ENCODE results near the gene FAAP20.

GRCh38 chr1:2200308-2200943, 5.9 kb upstream of the FAAP20 start:
- TF ChIP-seq EGR1 (IDR thresholded peaks at IDR 0.05; ENCODE audit: low read depth in 2 of 2), result no peak
- TF ChIP-seq, protein P1, sequence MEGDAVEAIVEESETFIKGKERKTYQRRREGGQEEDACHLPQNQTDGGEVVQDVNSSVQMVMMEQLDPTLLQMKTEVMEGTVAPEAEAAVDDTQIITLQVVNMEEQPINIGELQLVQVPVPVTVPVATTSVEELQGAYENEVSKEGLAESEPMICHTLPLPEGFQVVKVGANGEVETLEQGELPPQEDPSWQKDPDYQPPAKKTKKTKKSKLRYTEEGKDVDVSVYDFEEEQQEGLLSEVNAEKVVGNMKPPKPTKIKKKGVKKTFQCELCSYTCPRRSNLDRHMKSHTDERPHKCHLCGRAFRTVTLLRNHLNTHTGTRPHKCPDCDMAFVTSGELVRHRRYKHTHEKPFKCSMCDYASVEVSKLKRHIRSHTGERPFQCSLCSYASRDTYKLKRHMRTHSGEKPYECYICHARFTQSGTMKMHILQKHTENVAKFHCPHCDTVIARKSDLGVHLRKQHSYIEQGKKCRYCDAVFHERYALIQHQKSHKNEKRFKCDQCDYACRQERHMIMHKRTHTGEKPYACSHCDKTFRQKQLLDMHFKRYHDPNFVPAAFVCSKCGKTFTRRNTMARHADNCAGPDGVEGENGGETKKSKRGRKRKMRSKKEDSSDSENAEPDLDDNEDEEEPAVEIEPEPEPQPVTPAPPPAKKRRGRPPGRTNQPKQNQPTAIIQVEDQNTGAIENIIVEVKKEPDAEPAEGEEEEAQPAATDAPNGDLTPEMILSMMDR (IDR thresholded peaks at IDR 0.05; ENCODE audit: low read depth, low read length, missing input control), result no peak
- TF ChIP-seq MAX (IDR thresholded peaks at IDR 0.05), result no peak
- no peak for TF ChIP-seq JUND (IDR thresholded peaks at IDR 0.05)
- TF ChIP-seq GABPA (IDR thresholded peaks at IDR 0.05 in 1 of 2, conservative IDR thresholded peaks at IDR 0.05 in 1 of 2), result no peak
- TF ChIP-seq REST (IDR thresholded peaks at IDR 0.05), result no peak
- no peak for TF ChIP-seq TAF1 (conservative IDR thresholded peaks at IDR 0.05)
- TF ChIP-seq, protein P2, sequence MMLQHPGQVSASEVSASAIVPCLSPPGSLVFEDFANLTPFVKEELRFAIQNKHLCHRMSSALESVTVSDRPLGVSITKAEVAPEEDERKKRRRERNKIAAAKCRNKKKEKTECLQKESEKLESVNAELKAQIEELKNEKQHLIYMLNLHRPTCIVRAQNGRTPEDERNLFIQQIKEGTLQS (IDR thresholded peaks at IDR 0.05), result no peak
- no peak for TF ChIP-seq YY1 (IDR thresholded peaks at IDR 0.05)
- no peak for TF ChIP-seq HNF4A (conservative IDR thresholded peaks at IDR 0.05)
- no peak for TF ChIP-seq RXRA (IDR thresholded peaks at IDR 0.05)
- TF ChIP-seq HNF4G (IDR thresholded peaks at IDR 0.05), result no peak
